PFSK-1 (cell line): ENCODE measurements around the gene SLC19A1.

Experiments
- FOXP2 ChIP-seq: optimal IDR thresholded peaks from 2 replicates; pipeline ENCODE3; 2011; ENCODE audit warnings: borderline replicate concordance, control low read depth, inconsistent platforms; ENCODE audit not compliant: insufficient read depth; ENCODE audit errors: extremely low read length, extremely low read depth
- POLR2AphosphoS5 ChIP-seq: IDR thresholded peaks from 2 replicates; pipeline ENCODE4 v1.6.1; 2012; ENCODE audit warnings: low read depth, mild to moderate bottlenecking, control low read depth, low read length, moderate library complexity
- SIN3A ChIP-seq: IDR thresholded peaks from 2 replicates; pipeline ENCODE4 v1.6.1; 2012; ENCODE audit warnings: mild to moderate bottlenecking, low read length, moderate library complexity, borderline replicate concordance; ENCODE audit not compliant: insufficient read depth
- TAF1 ChIP-seq: IDR thresholded peaks from 2 replicates; pipeline ENCODE4 v1.6.1; 2012; ENCODE audit warnings: low read length, control low read depth, borderline replicate concordance; ENCODE audit not compliant: insufficient read depth
- TF ChIP-seq, protein P1 (sequence below), 2 experiments: IDR thresholded peaks; 2 replicates each; pipeline versions ENCODE4 v1.6.1 to v1.8.0; 2011 to 2012; ENCODE audit warnings: low read depth in 2 of 2, low read length in 2 of 2, control low read depth in 1 of 2, inconsistent platforms in 1 of 2, mild to moderate bottlenecking in 1 of 2, moderate library complexity in 1 of 2; ENCODE audit not compliant: insufficient read depth in 1 of 2

Gene SLC19A1

DNA sequence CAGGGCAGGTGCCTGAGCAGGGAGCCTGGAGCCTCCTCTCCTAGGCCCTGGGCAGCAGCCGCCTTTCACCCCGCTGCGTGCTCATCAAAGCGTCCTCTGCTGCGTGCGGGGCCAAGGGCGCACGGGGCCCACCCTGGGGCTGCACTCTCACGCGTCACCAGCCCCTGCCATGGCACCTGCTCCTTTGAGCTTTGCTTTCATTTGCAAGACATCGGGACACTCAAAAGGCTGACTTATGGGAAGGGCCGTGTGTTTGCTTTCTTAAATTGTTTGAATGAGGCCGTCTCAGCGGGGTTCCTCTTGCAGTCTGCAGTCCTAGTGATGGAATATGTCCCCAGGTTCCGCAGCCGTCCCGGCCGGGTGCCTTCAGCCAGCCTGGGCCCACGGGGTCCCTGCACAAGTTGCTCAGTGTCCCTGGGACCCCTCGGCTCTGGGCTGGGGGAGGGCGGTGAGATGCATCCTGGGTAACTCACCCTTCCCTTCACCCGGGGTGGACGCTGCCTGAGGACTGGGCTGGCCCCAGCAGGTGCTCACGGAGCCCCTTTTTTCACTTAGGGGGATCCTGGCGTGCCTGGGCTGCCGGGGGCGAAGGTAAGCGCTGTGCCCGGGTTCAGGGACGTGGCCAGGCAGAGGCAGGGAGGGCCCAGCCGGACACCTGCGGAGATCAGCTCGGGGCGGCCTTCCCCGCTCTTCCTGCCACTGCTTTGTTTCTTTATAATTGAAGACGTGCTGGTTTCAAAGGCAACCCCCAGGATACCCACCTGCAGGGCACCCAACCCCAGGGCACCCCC lies 53.1 kb downstream of the SLC19A1 start:
- no peak for TF ChIP-seq TAF1
- TF ChIP-seq FOXP2 = no peak
- TF ChIP-seq SIN3A = no peak
- TF ChIP-seq, protein P1, sequence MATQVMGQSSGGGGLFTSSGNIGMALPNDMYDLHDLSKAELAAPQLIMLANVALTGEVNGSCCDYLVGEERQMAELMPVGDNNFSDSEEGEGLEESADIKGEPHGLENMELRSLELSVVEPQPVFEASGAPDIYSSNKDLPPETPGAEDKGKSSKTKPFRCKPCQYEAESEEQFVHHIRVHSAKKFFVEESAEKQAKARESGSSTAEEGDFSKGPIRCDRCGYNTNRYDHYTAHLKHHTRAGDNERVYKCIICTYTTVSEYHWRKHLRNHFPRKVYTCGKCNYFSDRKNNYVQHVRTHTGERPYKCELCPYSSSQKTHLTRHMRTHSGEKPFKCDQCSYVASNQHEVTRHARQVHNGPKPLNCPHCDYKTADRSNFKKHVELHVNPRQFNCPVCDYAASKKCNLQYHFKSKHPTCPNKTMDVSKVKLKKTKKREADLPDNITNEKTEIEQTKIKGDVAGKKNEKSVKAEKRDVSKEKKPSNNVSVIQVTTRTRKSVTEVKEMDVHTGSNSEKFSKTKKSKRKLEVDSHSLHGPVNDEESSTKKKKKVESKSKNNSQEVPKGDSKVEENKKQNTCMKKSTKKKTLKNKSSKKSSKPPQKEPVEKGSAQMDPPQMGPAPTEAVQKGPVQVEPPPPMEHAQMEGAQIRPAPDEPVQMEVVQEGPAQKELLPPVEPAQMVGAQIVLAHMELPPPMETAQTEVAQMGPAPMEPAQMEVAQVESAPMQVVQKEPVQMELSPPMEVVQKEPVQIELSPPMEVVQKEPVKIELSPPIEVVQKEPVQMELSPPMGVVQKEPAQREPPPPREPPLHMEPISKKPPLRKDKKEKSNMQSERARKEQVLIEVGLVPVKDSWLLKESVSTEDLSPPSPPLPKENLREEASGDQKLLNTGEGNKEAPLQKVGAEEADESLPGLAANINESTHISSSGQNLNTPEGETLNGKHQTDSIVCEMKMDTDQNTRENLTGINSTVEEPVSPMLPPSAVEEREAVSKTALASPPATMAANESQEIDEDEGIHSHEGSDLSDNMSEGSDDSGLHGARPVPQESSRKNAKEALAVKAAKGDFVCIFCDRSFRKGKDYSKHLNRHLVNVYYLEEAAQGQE (IDR thresholded peaks at IDR 0.05; ENCODE audit: insufficient read depth in 1 of 2, low read depth in 2 of 2, low read length in 2 of 2) = no peak
- no peak for TF ChIP-seq POLR2AphosphoS5

DNA sequence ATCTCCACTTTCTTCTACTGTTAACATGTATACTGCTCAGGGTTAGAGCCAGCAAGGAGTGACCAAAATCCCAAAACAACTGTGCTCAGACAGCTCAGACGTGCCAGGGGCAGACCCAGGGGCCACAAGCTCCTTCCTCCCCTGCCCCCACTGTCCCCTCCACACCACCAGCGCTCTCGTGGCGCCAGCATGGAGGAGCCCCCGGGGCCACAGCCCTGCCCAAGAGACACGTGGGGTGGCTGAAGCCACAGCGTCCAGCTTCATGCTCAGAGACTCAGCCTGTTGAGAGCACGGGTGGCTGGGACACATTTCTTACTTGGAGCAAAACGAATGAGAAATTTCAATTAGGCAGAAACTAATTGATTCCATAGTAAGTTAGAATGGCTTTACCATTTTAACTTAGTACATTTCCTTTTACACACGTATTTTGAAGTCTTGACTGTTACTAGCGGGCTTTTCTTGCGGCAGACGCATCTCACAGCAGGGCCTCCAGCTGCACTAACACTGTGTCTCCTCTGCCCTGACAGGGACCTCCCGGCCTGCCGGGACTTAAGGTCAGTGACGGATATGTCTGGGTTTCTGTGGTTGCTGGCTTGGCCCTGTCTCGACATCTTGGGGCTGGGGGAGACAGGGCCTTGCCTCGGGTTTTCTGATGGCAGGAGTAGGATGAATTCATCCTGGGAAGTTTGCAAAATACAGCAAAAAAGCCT lies 54.2 kb downstream of the SLC19A1 start:
- TF ChIP-seq FOXP2 = no peak
- TF ChIP-seq, protein P1 (IDR thresholded peaks at IDR 0.05; ENCODE audit: insufficient read depth in 1 of 2, low read depth in 2 of 2, low read length in 2 of 2) = no peak
- no peak for TF ChIP-seq TAF1
- no peak for TF ChIP-seq POLR2AphosphoS5
- TF ChIP-seq SIN3A = no peak

DNA sequence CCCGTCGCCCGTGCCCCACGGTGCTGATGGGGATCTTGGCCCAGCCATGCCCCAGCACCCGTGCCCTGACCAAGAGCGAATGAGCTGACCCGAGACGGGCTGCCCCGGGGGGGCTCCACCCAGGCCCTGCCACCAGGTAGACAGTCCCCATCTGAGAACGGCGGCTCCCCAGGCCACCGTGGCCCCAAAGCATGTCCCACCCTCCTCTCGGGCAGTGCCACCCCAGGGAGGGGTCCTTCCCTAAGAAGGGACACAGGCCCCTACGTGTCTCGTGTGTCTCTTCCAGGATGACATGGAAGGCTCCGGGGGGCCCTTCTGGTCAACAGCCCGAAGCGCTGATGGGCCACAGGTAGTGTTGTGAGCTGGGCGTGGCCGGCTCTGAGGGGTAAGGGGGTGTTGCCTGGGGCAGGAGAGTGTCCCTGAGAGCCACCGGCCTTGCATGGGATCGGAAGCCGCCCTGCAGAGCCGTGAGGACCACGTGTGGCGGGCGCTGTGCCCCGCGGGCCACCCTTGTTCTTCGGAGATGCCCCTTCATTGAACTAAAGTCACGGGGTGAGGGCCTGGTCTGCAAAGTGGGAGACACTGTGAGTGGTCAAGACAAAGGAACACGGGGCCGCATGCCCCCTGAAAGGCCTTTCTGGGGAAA lies 55.0 kb downstream of the SLC19A1 start:
- no peak for TF ChIP-seq FOXP2
- no peak for TF ChIP-seq POLR2AphosphoS5
- TF ChIP-seq, protein P1 (IDR thresholded peaks at IDR 0.05; ENCODE audit: insufficient read depth in 1 of 2, low read depth in 2 of 2, low read length in 2 of 2) = no peak
- no peak for TF ChIP-seq SIN3A
- no peak for TF ChIP-seq TAF1

DNA sequence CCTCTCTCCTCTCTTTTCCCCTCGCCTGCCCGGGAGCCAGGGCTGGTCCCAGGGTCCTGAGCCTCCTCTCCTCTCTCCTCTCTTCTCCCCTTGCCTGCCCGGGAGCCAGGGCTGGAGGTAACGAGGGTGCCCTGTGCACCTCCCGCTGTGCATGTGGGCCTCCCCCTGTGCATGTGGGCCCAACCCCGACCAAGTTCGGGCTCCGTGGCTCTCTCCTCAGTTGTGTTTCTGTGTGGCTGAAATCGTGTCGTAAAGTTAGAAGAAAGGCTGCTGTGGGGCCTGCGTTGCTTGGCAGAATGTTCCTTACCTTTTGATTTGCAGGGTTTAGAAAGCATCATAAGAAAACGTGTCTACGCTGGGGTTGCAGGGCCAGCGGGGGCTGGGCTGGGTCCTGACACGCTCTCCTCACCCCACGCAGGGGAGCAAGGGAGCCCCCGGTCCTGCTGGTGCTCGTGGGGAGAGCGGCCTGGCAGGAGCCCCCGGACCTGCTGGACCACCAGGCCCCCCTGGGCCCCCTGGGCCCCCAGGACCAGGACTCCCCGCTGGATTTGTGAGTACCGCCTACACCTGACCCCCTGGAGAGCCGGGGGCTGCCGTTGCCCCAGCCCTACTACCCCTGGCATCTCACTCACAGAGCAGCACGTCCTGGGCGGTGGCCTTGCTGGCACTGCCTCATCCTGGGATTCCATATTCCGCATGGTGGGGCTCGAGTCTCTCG lies 55.6 kb downstream of the SLC19A1 start:
- TF ChIP-seq SIN3A = no peak
- no peak for TF ChIP-seq POLR2AphosphoS5
- TF ChIP-seq TAF1 = no peak
- TF ChIP-seq, protein P1 (IDR thresholded peaks at IDR 0.05; ENCODE audit: insufficient read depth in 1 of 2, low read depth in 2 of 2, low read length in 2 of 2) = no peak
- no peak for TF ChIP-seq FOXP2
